CD4-positive, alpha-beta T cell treated with Interleukin-6 at 100 ng/mL for 8 hours (primary cell): ENCODE results near the gene P2RX7.
"Not testable (repeated sequence)": the region's sequence is repeated elsewhere in the genome, so short reads cannot be mapped to it uniquely, and the experiment has no call there.

Experiments used
- DNase-seq: peaks from one replicate; pipeline ENCODE4 v3.0.0-alpha.2; 2020; ENCODE audit warnings: mixed read lengths, low spot score

Gene P2RX7

DNA sequence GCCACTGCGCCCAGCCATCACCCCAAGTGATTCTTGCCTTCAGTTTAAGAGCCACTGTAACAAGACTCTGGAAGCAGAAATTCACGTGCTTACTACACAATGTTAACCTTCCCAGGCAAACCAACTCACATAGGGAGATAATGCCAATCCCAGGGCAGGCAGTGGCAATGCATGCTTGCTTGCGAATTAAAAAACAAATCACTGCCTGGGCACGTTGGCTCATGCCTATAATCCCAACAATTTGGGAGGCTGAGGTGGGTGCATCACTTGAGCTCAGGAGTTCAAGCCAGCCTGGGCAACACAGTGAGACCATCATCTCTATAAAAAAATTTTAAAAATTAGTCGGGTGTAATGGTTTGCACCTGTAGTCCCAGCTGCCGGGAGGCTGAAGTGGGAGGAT is 39.5 kb downstream of the P2RX7 start:
- no peak for DNase-seq

DNA sequence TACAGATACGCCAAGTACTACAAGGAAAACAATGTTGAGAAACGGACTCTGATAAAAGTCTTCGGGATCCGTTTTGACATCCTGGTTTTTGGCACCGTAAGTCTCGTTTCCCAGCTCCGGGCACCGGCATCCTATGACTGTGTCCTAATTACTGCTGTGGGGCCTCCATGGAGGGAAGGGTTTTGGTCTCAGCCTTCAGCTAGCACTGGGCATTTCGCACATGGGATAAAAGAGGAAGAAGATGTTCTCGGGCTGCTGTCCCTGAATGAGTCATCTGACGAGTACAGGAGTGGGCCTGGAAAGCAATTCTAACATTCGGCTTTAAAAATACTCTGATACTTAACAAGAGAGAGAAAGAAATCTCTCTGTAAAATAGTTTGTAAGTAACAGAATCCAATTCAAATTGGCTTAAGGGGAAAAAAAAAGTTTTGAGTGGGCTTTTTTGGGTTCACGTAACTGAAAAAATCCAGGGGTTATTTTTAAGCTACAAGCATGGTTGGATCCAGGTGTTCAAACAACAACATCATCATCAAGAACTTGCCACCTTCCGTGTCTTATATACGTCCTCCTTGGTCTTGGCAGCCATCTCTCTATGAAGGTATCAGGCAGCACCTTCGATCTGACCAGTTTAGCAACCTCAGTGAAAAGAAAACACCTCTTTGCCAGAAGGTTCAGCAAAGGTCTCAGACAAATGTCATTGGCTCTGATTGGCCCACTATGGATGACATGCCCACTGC is 42.9 kb downstream of the P2RX7 start:
- DNase-seq, result no peak

DNA sequence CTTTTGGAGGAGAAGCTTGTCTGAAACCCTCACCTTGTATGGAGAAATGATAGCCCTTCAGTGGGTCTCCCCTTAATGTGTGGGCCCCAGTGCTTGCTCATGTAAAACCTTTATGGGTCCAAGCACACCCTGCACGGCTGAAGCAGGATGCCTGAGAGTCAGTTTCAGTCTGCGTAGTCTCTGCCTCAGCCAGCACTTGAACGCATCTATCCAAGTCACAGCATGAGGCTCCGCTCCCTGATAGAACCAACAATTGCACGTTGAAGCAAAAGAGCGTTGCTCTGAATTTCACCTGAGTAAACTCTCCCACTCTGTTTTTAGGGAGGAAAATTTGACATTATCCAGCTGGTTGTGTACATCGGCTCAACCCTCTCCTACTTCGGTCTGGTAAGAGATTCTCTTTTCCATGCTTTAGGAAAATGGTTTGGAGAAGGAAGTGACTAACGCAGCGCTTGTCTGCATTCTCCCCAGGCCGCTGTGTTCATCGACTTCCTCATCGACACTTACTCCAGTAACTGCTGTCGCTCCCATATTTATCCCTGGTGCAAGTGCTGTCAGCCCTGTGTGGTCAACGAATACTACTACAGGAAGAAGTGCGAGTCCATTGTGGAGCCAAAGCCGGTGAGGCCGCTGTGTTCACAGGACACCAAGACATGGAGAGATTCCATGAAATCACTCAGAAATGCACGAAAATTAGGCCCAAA is 44.3 kb downstream of the P2RX7 start:
- no peak for DNase-seq

DNA sequence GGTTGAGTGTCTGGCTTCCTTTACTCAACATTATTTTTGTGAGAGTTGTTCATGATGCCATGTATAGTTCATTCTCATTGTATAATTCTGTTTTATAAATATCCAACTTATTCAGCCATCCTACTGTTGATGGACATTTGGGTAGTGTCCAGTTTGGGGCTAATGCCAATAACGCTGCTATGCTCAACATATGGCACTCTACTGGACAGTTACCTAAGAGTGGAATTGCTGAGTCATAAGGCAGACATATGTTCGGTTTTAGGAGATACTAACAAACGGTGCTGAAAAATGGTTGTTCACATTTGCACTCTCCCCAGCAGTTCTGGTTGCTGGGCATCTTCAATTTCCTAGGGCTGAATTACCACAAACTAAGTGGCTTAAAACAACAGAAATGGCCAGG is 48.5 kb downstream of the P2RX7 start:
- DNase-seq, result no peak

DNA sequence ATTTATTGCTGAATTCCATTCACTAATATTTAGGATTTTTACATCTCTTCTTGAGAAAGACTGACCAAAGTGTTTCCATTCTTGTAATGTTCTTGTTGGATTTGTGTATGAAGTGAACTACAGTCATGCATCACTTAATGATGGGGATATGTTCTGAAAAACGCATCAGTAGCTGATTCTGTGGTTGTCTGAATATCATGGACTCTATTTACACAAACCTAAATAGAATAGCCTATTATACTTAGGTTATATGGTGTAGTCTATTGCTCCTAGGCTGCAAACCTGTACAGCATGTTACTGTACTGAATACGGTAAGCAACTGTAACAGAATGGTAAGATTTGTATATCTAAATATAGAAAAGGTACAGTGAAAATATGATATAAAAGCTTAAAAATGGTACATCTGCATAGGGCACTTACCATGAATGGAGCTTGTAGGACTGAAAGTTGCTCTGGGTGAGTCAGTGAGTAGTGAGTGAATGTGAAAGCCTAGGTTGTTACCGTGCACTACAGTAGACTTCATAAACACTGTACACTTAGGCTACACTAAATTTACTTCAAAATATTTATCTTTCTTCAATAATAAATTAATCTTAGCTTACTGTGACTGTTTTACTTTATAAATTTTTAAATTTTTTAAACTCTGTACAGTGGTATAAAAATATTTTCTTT is 49.7 kb downstream of the P2RX7 start:
- no peak for DNase-seq

DNA sequence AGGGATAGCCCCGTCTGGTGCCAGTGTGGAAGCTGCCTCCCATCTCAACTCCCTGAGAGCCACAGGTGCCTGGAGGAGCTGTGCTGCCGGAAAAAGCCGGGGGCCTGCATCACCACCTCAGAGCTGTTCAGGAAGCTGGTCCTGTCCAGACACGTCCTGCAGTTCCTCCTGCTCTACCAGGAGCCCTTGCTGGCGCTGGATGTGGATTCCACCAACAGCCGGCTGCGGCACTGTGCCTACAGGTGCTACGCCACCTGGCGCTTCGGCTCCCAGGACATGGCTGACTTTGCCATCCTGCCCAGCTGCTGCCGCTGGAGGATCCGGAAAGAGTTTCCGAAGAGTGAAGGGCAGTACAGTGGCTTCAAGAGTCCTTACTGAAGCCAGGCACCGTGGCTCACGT is 51.7 kb downstream of the P2RX7 start:
- no peak for DNase-seq

DNA sequence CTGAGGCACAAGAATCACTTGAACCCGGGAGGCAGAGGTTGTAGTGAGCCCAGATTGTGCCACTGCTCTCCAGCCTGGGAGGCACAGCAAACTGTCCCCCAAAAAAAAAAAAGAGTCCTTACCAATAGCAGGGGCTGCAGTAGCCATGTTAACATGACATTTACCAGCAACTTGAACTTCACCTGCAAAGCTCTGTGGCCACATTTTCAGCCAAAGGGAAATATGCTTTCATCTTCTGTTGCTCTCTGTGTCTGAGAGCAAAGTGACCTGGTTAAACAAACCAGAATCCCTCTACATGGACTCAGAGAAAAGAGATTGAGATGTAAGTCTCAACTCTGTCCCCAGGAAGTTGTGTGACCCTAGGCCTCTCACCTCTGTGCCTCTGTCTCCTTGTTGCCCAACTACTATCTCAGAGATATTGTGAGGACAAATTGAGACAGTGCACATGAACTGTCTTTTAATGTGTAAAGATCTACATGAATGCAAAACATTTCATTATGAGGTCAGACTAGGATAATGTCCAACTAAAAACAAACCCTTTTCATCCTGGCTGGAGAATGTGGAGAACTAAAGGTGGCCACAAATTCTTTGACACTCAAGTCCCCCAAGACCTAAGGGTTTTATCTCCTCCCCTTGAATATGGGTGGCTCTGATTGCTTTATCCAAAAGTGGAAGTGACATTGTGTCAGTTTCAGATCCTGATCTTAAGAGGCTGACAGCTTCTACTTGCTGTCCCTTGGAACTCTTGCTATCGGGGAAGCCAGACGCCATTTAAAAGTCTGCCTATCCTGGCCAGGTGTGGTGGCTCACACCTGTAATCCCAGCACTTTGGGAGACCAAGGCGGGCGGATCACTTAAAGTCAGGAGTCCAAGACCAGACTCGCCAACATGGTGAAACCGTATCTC is 52.6 kb downstream of the P2RX7 start:
- no peak for DNase-seq

DNA sequence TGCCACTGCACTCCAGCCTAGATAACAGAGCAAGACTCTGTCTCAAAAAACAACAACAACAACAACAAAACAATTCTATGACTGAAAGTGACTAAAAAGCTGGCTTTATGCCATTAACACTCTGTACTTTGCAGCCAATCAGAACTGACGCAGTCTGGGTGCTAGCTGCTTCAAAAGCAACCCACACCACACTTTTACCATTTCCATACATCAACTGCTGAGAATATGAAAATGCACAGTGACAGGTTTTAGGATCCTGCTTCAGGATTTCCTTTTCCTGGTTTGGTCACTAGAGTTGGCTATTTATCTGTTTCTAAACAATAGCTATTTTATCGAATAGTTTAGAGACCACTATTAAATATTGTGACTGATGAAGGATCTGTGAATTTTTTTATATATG is 54.1 kb downstream of the P2RX7 start:
- DNase-seq, result no peak

DNA sequence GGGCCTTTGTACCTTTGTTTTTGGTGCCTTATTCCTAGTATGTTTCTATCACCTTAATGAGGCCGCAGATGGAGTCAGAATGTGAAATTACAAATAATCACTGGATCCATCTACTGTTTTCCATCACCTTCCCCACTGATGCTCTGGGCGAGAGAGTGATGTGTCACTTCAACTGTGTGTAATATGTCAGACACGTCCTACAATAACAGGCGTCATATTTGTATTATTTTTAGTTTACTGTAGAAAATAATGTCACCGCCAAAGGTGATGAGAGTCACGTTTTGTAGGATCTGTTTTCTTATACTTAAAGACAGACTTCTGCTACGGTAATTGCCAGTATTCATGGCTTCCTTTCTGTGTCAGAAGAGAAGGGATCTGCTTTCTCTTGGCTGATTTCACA is 54.8 kb downstream of the P2RX7 start:
- DNase-seq, result no peak

DNA sequence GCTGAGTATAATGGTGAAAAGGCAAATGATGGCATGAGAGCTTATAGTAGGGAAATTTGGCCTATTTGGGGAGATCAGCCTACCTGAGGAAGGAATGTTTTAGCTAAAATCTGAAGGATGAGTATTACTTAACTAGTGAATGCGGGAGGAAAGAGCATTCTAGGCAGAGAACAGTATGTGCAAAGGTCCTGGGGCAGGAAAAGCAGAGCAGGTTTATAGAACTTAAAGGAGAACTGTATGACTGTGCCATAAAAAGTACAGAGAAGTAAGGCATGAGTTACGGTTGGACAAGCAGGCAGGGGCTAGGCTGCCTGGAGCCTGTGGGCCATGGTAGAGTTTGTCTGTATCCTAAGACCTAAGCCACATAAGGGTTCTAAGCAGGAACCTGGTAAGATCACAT is 55.6 kb downstream of the P2RX7 start:
- no peak for DNase-seq

DNA sequence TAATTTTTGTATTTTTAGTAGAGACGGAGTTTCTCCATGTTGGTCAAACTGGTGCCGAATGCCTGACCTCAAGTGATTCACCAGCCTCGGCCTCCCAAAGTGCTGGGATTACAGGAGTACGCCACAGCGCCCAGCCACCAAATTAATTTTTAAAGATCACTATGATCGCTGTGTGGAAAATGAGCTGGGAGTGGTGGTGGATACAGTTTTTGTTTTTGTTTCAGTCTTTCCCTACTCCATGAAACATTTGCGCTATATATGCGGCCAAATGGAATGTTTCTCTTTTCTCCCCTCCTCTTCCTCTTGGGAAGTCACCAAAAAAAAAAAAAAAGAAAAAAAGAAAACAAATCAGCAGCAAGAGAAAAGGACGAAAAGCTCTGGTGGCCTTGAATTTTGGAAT is 56.5 kb downstream of the P2RX7 start:
- DNase-seq, result no peak

DNA sequence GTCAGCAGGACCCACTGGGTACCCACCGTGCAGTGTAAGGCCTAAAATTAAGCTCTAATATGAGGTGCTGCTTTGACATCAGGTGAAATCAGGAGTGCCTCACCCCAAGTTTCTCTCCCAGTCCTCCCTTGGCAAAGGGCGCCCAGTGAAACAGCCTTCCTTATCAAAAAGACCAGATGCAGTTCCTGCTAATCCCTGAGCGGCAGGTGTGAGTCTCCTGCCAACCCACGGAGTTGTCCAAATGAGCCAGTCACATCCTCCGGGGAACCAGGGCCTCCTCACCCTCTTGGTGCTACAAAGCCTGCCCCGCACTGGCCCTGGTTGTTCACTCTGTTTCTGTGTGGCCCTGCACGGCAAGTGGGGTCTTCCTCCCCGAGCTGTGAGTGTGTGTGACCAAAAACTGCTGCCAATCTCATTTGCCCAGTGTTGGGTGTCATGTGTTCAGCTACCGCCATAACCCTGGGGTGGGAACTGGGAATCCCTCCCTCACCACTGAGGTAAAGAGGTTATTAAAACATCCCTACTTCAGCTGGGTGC is 57.0 kb downstream of the P2RX7 start:
- no peak for DNase-seq

DNA sequence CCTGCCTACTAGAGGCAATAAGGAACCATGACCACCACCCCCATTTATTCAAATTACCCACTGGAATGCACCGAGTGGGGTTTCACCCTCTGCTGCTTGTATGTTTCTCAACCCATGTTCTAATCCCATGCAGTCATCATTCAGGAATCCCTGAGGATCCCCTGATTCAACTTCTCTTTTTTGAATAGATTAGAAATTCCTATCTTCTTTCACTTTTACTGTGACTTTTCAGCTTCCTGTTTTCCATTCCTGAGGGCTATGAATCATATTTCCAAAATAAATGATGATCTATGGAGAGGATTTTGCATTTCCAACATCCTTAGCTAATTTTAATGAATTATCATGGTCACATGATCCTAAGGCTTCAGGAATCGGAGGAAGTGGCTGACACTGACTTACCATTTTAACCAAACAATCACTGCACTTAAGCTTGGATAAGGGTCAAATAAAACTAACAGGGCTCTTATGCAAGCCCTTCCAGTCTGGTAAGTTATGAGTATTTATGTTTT is 57.9 kb downstream of the P2RX7 start:
- DNase-seq, result no peak

DNA sequence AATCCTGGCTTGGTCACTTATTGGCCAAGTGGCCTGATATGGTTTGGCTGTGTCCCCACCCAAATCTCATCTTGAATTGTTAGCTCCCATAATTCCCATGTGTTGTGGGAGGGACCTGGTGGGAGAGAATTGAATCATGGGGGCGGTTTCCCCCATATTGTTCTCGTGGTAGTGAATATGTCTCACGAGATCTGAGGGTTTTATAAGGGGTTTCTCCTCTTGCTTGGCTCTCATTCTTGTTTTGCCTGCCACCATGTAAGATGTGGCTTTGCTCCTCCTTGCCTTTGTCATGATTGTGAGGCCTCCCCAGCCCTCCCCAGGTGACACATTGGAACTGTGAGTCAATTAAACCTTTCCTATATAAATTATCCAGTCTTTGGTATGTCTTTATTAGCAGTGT is 58.5 kb downstream of the P2RX7 start:
- DNase-seq, result no peak

DNA sequence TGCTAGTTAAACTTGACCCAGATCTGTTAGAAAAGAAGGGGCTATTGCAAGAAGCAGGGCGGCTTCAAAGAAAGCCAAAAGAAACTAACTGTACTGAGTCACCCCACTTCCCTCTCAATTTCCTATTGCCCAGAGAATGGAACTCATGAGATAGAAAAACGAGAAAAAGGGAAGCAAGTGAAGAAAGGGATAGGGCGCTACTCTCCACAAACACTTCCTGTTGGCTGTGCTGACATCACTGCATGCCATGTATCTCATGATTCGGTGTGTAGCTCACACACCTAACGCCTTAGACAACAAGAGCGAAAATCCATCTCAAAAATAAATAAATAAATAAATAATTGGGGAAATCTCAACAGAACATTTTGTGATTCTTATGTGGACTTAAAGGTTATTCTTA is 64.2 kb downstream of the P2RX7 start:
- DNase-seq, result no peak

DNA sequence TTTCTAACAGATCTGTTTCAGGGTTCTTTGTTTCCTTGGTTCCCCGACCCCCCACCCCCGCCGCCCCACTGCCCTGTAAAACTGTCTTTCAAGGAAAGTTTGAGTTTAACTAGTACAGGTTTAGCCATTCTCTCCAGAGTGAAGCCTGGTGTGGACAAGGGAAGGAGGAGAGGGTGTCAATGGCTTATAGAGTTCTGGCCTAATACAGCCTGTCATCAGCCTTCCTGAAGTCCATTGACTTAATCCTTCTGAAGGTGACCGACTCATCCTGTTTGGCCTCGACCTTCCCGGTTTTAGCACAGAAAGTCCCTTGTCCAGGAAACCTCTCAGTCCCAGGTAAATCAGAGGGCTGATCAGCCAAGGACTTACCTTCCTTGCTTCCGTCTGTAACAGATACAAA is 66.3 kb downstream of the P2RX7 start:
- no peak for DNase-seq

DNA sequence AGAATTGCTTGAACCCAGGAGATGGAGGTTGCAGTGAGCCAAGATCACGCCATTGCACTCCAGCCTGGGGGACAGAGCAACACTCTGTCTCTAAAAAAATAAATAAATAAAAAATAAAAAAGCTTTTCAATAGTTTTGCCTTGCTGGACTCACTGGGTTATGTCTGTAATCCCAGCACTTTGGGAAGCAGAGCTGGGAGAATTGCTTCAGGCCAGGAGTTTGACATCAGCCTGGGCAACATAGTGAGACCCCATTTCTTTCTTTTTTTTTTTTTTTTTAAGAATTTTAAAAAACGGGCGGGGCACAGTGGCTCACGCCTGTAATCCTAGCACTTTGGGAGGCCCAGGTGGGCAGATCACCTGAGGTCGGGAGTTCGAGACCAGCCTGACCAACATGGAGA is 68.5 kb downstream of the P2RX7 start:
- not testable (repeated sequence) for DNase-seq

DNA sequence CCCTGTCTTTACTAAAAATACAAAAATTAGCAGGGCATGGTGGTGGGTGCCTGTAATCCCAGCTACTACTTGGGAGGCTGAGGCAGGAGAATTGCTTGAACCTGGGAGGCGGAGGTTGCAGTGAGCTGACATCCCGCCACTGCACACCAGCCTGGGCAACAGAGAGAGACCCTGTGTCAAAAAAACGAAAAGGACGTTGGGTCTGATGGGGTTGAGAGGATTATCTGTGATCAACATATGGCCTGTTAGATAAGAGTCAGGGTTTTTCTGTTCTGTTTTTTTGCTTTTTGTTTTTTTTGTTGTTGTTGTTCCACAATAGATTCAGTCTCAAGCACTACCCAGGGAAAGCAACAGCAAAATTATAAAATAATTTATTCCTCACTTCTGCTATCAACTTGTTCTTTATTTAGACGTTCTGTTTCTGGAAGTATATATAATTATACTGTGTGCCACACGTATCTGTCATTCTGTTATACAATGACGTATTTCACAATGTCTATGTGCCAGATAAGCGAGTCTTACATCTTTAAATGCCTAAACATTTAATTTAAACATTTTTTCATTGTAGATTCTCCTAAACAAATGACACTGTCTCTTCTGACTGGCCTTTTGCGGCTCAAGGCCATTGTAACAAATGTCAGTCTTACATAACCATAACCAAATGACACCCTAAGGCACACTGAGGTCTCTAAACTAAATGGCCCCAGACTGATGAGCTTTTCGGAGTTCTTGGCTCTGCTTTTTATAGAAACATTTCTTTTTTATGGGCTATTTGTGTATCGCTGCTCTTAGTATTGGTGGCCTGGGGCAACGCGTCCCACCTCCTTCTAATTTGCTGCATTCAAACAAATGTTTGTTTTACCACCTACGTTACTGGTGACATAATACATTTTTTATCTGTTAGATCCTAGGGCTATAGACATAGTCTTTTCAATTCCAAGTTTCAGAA is 70.0 kb downstream of the P2RX7 start:
- no peak for DNase-seq

DNA sequence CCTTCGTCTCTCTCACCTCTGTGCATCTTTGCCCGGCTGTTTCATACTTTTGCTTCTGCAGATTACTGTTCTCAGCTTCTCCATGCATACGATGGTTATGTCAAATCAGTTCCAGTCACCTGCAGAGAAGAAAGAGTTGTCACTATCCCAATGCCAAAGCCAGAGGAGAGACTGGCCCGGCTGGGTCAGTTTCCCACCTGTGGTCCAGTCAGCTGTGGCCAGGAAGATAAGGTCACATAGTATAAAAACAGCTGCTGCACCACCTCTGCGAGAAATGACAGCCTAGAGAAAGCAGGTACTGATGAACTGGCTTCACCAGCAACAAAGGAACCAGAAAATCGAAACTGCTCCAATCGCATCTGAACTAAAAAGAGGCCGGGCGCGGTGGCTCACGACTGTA is 70.8 kb downstream of the P2RX7 start:
- no peak for DNase-seq

DNA sequence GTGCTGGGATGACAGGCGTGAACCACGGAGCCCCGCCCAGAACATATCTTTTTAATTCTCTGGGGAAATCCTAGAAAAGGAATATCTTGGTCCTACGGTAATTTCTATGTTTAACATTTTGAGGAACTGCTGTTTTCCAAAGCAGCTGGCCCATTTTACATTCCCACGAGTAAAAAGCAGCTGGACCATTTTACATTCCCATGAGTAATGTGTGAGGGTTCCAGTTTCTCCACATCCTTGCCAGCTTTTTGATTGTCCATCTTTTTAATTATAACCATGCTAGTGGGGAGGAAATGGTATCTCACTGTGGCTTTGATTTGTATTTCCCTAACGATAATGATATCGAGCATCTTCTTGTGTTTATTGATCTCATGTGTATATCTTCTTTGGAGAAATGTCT is 72.8 kb downstream of the P2RX7 start:
- no peak for DNase-seq

DNA sequence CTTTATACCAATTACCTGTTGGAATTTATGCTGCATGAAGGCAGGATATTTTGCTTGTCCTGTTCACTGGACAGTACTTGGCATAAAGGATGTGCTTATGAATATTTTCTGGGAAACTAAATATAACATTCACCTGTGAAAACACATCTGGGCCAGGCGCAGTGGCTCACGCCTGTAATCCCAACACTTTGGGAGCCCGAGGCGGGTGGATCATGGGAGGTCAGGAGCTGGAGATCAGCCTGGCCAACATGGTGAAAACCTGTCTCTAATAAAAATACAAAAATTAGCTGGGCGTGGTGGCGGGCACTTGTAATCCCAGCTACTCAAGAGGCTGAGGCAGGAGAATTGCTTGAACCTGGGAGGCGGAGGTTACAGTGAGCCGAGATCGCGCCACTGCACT is 75.9 kb downstream of the P2RX7 start:
- DNase-seq, result not testable (repeated sequence)
